ENCODE data around the gene SLC6A12. TPM values are rescaled to one million over a fixed set of nuclear protein-coding genes. Genes with fewer than 3 reads are reported as not detected.

The SLC6A12 gene
- total RNA-seq, 2 experiments from 2014 or later = not detected

GRCh38 chr12:227923-228845, 14.2 kb upstream of the SLC6A12 start:
- POLR2A ChIA-PET = no interaction called here
- CTCF ChIA-PET = no interaction called here
- Mint-ChIP-seq H3K27me3 (peaks cover 2% of the 10 kb centered on the region), H3K36me3 (ENCODE audit: low read depth) (no peaks in the 10 kb centered on the region), H3K27ac (no peak overlapping the region), H3K9me3 (no peaks in the 10 kb centered on the region), H3K4me1 (ENCODE audit: low read depth) (no peaks in the 10 kb centered on the region), H3K4me3 (no peak overlapping the region)
- DNase-seq (no peak), ATAC-seq (no peak)
- intact Hi-C loops (cut with micrococcal nuclease) = no loop called here
- TF ChIP-seq, protein P1, sequence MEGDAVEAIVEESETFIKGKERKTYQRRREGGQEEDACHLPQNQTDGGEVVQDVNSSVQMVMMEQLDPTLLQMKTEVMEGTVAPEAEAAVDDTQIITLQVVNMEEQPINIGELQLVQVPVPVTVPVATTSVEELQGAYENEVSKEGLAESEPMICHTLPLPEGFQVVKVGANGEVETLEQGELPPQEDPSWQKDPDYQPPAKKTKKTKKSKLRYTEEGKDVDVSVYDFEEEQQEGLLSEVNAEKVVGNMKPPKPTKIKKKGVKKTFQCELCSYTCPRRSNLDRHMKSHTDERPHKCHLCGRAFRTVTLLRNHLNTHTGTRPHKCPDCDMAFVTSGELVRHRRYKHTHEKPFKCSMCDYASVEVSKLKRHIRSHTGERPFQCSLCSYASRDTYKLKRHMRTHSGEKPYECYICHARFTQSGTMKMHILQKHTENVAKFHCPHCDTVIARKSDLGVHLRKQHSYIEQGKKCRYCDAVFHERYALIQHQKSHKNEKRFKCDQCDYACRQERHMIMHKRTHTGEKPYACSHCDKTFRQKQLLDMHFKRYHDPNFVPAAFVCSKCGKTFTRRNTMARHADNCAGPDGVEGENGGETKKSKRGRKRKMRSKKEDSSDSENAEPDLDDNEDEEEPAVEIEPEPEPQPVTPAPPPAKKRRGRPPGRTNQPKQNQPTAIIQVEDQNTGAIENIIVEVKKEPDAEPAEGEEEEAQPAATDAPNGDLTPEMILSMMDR (IDR thresholded peaks at IDR 0.05) = no peak

DNA sequence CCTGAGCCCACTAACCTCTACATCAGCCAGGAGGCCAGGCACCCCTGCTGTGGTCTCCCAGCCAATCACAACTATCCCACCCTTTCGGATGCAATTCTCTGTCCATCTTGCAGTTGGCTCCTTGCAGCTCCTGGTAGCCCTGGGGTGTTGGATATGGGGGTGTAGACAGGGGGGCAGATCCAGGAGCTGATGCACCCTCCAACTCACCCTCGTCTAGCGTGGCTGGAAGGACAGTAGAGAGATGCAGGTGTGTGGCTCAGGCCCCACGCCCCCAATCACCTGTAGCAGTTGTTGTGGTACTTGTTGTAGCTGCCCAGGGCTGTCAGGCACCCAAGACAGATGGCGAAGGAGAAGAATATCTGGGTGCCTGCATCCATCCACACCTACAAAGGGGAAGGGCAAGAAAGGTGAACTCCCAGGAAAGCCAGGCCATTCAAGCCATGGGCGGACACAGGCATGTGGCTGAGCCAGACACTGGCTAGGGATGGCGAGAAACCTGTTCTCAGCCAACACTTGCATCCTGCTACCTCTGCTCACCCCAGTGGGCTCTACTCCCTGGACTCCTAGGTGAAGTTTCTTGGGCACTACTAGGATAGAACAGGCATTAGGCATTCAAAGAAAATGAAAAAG, 13.4 kb upstream of the SLC6A12 start:
- POLR2A ChIA-PET = no interaction called here
- DNase-seq (no peak), ATAC-seq (no peak)
- TF ChIP-seq, protein P1 (IDR thresholded peaks at IDR 0.05) = no peak
- CTCF ChIA-PET = no interaction called here
- Mint-ChIP-seq H3K9me3 (no peaks in the 10 kb centered on the region), H3K36me3 (ENCODE audit: low read depth) (no peaks in the 10 kb centered on the region), H3K4me1 (ENCODE audit: low read depth) (no peaks in the 10 kb centered on the region), H3K27me3 (peaks cover 2% of the 10 kb centered on the region), H3K4me3 (no peak overlapping the region), H3K27ac (no peak overlapping the region)
- intact Hi-C loops (cut with micrococcal nuclease) = no loop called here

GRCh38 chr12:226401-226800, 12.4 kb upstream of the SLC6A12 start:
- ATAC-seq (no peak), DNase-seq (no peak)
- Mint-ChIP-seq H3K4me1 (ENCODE audit: low read depth) (no peaks in the 10 kb centered on the region), H3K4me3 (no peak overlapping the region), H3K27me3 (peaks cover 2% of the 10 kb centered on the region), H3K36me3 (ENCODE audit: low read depth) (no peaks in the 10 kb centered on the region), H3K9me3 (no peaks in the 10 kb centered on the region), H3K27ac (no peak overlapping the region)
- intact Hi-C loops (cut with micrococcal nuclease) = no loop called here
- TF ChIP-seq, protein P1 (IDR thresholded peaks at IDR 0.05) = no peak
- ChIA-PET POLR2A (no interaction called here), CTCF (no interaction called here)

GRCh38 chr12:225012-225411, 11.1 kb upstream of the SLC6A12 start:
- TF ChIP-seq, protein P1 (IDR thresholded peaks at IDR 0.05) = no peak
- ATAC-seq (no peak), DNase-seq (no peak)
- ChIA-PET POLR2A (no interaction called here), CTCF (no interaction called here)
- Mint-ChIP-seq H3K4me1 (ENCODE audit: low read depth) (no peaks in the 10 kb centered on the region), H3K27ac (no peak overlapping the region), H3K9me3 (no peaks in the 10 kb centered on the region), H3K27me3 (peaks cover 2% of the 10 kb centered on the region), H3K36me3 (ENCODE audit: low read depth) (no peaks in the 10 kb centered on the region), H3K4me3 (no peak overlapping the region)
- intact Hi-C loops (cut with micrococcal nuclease) = no loop called here

DNA sequence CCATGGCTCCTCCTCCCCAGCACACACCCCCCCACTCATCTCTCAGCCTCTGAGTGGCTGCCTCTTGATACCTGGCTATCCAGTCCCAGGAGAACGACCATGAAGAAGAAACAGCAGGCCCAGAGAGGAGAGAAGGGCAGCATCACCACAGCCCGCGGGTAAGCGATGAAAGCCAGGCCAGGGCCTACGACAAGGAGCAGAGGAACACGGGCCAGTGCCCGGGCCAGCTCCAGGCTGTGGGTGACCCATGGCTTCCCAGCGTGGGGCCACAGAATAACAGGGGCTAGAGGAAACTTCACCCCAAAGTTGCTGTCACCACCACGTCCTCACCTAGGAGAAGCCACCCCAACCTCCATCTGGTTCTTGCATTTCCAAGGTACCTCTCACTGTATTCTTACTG, 10.4 kb upstream of the SLC6A12 start:
- intact Hi-C loops (cut with micrococcal nuclease) = no loop called here
- ChIA-PET POLR2A (no interaction called here), CTCF (no interaction called here)
- H3K9me3 Mint-ChIP-seq = no peaks in the 10 kb centered on the region
- H3K27ac Mint-ChIP-seq = no peak overlapping the region
- ATAC-seq (no peak), DNase-seq (no peak)
- H3K36me3 Mint-ChIP-seq (ENCODE audit: low read depth) = no peaks in the 10 kb centered on the region
- TF ChIP-seq, protein P1 (IDR thresholded peaks at IDR 0.05) = no peak
- H3K27me3 Mint-ChIP-seq = peaks cover 2% of the 10 kb centered on the region
- H3K4me1 Mint-ChIP-seq (ENCODE audit: low read depth) = no peaks in the 10 kb centered on the region
- no peak overlapping the region for H3K4me3 Mint-ChIP-seq

All from activated CD8-positive, alpha-beta T cell treated with anti-CD3 and anti-CD28 coated beads for 36 hours (primary cell).